ENCODE data around the gene LRRC2. TPM values are rescaled to one million over a fixed set of nuclear protein-coding genes. Genes with fewer than 3 reads are reported as not detected.

The LRRC2 gene
- total RNA-seq, 1 donor from 2014 or later: 7.0 TPM

GRCh38 chr3:46482632-46483350, 83.3 kb downstream of the LRRC2 start:
- no peak for DNase-seq (ENCODE audit: low read depth)

GRCh38 chr3:46481636-46482035, 84.5 kb downstream of the LRRC2 start:
- DNase-seq (ENCODE audit: low read depth): peak; percentile 40

GRCh38 chr3:46480491-46481195, 85.5 kb downstream of the LRRC2 start:
- DNase-seq (ENCODE audit: low read depth): no peak

GRCh38 chr3:46479696-46480095, 86.4 kb downstream of the LRRC2 start:
- no peak for DNase-seq (ENCODE audit: low read depth)

- no peak for DNase-seq (ENCODE audit: low read depth)
Observed at GRCh38 chr3:46479021-46479420, 87.1 kb downstream of the LRRC2 start.

- no peak for DNase-seq (ENCODE audit: low read depth)
Observed at GRCh38 chr3:46478341-46478740, 87.8 kb downstream of the LRRC2 start.

- DNase-seq (ENCODE audit: low read depth): no peak
Observed at GRCh38 chr3:46477756-46478155, 88.3 kb downstream of the LRRC2 start.

- no peak for DNase-seq (ENCODE audit: low read depth)
Observed at GRCh38 chr3:46477145-46477544, 89.0 kb downstream of the LRRC2 start.

GRCh38 chr3:46472736-46473135, 93.4 kb downstream of the LRRC2 start:
- DNase-seq (ENCODE audit: low read depth): no peak

GRCh38 chr3:46471371-46471914, 94.7 kb downstream of the LRRC2 start:
- DNase-seq (ENCODE audit: low read depth): no peak

GRCh38 chr3:46470831-46471230, 95.3 kb downstream of the LRRC2 start:
- DNase-seq (ENCODE audit: low read depth): no peak

- DNase-seq (ENCODE audit: low read depth): no peak
Observed at GRCh38 chr3:46469680-46470357, 96.3 kb downstream of the LRRC2 start.

- peak; percentile 83 for DNase-seq (ENCODE audit: low read depth)
Observed at GRCh38 chr3:46468753-46469600, 97.1 kb downstream of the LRRC2 start.

GRCh38 chr3:46467562-46467961, 98.5 kb downstream of the LRRC2 start:
- DNase-seq (ENCODE audit: low read depth): no peak

GRCh38 chr3:46466871-46467403, 99.2 kb downstream of the LRRC2 start:
- DNase-seq (ENCODE audit: low read depth): no peak

GRCh38 chr3:46466273-46466672, 99.8 kb downstream of the LRRC2 start:
- DNase-seq (ENCODE audit: low read depth): no peak

All from myocyte (in vitro differentiated cells).